CD1c-positive myeloid dendritic cell (primary cell): ENCODE measurements around the gene FRS3.

Source experiments
- DNase-seq: peaks from one replicate; pipeline ENCODE4 v3.0.0-alpha.2; 2016; ENCODE audit errors: extremely low spot score

FRS3 gene

DNA sequence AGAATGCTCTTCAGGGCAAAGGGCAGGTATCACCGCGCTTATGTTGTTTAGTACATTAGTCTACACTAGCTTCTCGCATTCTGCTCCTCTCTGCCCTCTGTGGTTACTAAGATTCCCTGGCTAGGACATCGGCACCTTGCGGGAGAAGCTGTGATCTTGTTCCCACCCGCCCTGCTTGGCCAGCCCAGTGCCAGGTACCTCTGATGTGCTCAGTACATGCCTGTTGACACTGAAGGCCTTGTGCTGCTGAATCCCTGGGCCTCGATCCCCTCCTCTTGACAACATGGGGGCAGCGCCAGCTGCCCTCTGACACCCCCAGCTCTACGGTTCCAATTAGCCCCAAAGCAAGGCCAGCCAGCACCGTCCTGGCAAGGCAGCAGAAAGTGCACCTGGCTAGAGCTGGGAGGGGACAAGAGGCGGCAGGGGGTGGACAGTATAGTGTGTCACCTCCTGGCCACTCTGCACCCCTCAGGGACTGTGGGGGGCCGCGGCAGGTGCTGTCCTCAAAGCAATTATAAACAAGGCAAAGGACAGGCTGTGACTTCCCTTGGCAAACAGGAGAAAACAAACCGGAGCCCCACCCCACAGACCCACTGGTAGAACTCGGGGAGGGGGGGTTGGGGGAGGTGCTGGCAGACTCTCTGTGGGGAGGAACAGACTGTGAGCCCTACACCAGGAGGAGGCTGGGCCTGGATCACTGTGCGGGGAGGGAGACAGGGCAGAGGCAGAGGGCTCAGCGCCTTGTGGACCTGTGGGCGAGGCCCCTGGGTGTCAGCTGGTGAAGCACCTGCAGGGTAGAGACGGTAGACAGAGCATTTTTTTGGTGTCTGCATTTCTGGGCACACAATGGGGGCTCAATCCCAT is 51.4 kb downstream of the FRS3 start:
- no peak for DNase-seq

- DNase-seq = no peak
These were observed 52.0 kb downstream of the FRS3 start for GRCh38 chr6:41727705-41728072.

DNA sequence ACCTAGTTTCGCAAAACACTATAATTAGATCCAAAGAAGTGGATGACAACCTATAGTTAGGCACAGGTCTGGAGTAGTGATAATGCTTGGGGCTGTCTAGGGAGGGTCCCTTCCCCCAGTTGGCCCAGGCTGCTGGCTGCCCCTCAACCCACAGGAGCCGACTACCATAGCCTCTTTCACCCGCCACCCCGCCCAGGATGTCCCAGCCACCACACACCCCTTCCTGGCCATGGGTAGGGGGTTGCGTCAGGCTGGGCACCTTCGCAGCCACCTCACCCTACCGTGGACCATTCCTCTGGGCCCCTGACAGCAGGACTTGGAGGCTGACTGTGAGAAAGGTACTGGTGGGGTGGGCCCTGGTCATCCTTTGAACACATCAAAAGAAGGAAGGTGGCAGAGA is 52.8 kb downstream of the FRS3 start:
- no peak for DNase-seq

DNA sequence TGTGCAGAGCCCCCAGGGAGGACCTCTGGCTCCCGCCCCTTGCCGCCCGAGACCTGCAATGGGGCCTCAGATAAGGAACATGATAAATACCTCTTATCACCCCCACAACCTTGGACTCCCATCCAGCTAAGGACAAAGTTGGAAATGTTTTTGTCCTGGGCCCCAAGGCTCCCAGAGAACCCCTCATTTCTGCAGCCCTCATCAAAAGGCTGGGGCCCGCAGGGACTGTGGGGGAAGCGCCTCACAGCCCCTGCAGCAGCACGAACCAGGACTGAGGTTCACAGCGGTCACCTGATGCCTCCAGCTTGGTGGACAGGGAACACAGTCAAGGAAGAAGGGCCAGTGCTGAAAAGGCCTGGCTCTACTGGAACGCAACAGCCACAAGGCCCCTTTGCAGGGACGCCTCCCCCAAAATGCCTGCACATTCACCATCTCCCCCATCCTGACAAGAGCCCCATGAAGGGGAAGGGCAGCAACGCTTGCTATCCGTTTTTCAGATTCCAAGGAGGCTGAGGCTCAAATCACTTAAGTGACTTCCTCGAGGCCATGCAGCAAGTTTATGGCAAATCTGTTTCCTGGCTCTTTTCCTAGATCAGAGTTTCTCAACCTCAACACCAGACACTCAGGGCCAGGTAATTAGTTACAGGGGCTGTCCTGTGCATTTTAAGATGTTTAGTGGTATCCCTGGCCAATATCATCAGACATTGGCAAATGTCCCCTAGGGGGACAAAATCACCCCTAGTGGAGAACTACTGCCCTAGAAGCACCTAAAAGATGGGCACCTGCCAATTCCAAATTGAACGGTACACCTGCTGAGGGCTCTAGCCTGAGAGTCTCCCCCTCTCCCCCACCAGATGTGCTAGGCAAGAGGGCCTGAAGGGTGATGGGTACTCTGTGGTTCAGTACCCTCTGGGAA is 54.9 kb downstream of the FRS3 start:
- DNase-seq = no peak

GRCh38 chr6:41724228-41724580 is 55.5 kb downstream of the FRS3 start:
- DNase-seq = peak; percentile 35

- peak; percentile 96 for DNase-seq
These were observed 56.0 kb downstream of the FRS3 start for GRCh38 chr6:41723530-41724227.

DNA sequence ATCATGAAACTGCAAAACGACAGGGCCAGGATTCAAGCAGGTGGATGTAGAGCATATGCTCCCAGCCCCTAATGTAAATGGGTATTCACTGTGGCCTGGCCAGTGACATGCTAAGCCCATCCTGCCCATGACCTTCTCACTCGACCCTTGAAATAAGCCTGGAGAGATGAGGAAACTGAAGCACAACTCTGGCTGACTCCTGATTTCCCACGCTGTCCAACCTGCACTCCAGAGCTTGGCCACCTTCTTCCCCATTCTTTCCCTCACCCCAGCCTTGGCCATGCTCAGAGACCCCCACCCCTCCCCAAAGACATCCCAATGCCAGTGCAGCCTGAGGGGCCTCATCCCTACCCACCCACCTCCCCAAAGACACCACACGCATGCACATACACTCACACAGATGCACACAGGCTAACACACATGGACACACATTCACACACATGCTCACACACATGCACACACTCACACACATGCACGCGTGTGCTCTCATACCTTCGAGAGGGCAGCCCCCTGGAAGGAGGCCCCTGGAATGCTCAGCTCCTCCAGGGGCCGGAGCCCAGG is 56.7 kb downstream of the FRS3 start:
- no peak for DNase-seq

GRCh38 chr6:41721414-41721813 is 58.3 kb downstream of the FRS3 start:
- no peak for DNase-seq

- no peak for DNase-seq
These were observed 58.9 kb downstream of the FRS3 start for GRCh38 chr6:41720783-41721182.

DNA sequence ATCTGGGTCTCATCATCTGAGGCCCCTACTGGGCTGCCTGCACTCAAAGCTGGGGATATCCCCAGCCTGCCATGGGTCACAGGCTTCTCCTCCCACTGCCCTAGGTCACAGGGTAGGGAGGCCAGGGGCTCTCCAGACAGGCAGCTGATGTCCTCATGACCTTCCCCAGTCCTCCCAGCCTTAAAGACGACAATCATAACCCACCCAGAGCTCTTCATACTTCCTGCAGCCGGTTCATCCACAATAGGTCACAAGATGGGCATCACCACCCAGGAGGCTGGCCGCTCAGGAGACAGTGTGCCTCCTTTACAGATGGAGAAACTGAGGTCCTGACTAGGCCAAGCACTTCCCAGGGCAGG is 59.5 kb downstream of the FRS3 start:
- DNase-seq = peak; percentile 36
